GM21576 (cell line): ENCODE data around the gene CMC1.
A peak's percentile ranks its signal among the peaks of the same experiment; 100 is the strongest.
"Not testable (repeated sequence)": the region's sequence is repeated elsewhere in the genome, so short reads cannot be mapped to it uniquely, and the experiment has no call there.

Experiments
- ATAC-seq: cut with Tn5 transposase; IDR thresholded peaks from one replicate; pipeline ENCODE4 v1.9.1; 2021; ENCODE audit warnings: mild to moderate bottlenecking, moderate library complexity; ENCODE audit not compliant: unreplicated experiment

The CMC1 gene, protein sequence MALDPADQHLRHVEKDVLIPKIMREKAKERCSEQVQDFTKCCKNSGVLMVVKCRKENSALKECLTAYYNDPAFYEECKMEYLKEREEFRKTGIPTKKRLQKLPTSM

DNA sequence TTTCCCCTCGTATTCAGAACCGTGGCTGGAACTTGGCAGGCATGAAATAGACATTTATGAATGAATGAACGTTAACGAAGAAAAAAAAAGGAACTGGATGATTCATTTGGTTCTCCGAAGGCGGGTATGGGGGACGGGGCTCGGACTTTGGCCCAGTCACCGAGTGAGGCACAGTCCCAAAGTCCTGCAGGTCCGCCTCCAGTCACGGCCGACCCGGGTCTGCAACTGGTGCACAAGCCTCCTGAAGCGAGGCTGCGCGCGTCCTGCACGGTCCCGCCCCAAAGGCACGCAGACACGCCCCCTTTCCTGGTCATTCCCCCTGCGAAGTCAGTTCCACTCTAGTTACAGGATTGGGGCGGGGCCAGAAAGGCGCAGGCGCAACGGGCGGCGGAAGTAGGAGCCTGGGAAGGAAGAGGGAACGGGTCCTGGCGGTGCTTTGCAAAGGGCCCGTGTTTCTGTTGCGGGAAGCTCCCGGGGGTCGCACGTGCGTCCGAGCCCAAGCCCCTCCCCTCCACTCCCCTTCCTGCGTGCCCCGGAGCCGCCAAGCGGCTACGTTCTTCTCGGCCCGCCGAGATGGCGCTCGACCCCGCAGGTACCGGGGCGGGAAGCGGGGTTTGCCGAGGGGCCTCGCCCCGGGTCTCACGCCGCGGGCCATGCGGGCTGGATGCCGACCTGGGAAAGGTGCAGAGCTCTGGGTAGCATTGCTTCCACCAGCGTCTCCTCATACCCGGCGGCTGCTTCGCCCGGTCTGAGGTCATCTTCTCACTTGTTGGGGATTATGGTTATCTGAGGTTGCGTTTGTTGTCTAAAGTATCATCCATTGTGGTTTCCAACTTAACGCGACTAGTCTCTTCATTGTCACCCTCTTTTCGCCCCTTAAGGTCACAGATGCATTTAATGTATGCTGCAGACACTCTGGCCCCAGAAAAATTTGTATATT lies at the start of gene CMC1:
TSS of gene CMC1 (plus strand) at position 399 of the 940 bp plus-strand sequence. CDS start at position 574, 175 bp downstream.
- ATAC-seq, result peak; percentile 99

DNA sequence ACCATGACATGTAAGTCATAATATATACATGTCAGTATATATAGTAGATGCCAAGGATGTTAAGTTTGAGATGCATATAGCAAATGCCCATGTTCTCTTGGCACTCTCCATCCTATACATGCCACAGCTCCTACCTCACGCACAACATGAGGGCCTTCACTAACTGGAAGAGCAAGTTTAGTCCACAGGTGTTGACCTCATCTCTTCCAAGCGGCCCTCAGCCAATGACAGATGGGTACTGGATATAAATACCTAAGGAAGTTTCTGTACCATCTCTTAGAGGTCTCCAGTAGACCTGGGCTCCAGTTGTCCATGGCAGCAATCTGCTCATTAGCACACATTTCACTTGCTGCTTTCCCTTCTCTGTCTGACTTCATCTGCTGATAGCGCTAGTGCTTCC lies 43.3 kb upstream of the CMC1 start:
- no peak for ATAC-seq

DNA sequence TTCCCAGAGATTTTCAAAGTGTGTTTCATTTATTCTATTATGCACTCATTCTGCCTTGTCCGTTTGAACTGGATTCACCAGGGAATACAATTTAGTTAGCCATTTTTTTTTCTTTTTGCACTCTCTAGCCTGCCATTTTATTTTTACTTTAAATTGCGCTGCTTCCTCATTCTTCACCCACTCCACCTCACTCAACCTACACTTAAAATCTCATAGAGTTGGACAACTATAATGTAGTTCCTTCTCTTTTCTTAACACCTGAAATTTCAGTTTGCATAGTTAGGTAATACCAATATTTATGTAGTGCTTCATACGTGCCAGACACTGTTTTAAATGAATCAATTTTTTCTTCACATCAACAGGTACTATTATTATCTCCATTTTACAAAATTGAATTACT lies 42.4 kb upstream of the CMC1 start:
- no peak for ATAC-seq

DNA sequence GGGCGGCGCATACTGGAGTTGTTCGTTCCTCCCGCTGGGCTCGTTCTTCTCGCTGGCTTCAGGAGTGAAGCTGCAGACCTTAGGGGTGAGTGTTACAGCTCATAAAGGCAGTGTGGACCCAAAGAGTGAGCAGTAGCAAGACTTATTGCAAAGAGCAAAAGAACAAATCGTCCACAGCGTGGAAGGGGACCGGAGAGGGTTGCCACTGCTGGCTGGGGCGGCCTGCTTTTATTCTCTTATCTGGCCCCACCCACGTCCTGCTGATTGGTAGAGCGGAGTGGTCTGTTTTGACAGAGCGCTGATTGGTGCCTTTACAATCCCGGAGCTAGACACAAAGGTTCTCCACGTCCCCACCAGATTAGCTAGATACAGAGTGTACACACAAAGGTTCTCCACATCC lies 41.8 kb upstream of the CMC1 start:
- ATAC-seq, result not testable (repeated sequence)

DNA sequence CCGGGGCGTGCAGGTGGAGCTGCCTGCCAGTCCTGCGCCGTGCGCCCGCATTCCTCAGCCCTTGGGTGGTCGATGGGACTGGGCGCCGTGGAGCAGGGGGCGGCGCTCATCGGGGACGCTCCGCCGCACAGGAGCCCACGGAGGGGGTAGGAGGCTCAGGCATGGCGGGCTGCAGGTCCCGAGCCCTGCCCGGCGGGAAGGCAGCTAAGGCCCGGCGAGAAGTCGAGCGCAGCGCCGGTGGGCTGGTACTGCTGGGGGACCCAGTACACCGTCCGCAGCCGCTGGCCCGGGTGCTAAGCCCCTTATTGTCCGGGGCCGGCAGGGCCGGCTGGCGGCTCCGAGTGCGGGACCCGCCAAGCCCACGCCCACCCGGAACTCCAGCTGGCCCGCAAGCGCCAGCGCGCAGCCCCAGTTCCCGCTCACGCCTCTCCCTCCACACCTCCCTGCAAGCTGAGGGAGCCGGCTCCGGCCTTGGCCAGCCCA lies 41.0 kb upstream of the CMC1 start:
- not testable (repeated sequence) for ATAC-seq

DNA sequence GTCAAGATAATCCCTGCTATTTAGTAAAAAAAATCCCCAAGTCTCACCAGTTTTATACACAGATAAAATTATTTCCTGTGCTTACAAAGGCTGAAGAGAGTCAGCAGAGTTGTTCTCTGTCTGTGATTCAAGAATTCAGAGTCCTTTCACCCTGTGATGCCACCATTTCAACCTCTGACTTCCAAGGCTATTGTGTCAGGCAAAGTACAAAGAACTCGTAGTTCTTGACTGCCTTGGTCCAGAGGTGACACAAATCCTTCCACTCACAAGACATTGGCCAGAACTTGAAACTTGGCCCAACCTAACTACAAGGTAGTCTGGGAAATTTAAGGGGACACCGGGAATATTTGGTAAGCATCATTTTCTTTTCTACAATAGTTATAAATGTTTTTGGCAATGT lies 34.9 kb upstream of the CMC1 start:
- ATAC-seq, result no peak

DNA sequence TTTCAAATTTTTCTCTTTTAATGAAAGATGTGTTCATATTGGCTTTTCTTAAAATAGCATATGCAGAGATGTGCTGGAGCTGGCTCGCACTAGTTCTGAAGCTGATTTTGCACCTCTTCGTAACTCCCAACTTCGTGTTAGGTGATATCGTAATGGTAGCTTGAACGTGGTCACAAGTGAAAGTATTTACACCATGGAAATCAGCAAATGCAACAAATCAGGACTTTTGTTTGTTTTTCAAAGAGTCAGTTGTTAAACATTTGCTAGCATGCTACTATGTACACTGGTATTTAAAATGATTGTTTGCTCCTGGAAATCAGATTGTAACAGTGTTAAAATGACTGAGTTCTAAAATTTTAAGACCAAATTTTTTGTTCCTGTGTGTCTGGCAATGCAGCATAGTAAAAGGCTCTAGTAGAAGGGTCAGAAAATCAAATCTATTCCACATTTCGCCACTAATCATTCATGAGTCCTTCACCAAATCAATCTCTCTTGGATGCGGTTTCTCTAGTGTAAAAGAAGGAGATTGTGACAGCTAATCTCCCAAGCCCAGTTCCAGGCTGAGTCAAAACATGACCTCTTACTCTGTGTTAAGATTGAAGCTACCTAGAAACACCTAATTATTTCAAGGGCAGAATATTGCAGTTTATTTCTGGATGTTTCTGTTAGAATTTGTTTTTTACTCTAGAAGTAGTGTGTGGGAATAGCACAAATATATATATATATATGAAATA lies 34.3 kb upstream of the CMC1 start:
- ATAC-seq, result no peak

DNA sequence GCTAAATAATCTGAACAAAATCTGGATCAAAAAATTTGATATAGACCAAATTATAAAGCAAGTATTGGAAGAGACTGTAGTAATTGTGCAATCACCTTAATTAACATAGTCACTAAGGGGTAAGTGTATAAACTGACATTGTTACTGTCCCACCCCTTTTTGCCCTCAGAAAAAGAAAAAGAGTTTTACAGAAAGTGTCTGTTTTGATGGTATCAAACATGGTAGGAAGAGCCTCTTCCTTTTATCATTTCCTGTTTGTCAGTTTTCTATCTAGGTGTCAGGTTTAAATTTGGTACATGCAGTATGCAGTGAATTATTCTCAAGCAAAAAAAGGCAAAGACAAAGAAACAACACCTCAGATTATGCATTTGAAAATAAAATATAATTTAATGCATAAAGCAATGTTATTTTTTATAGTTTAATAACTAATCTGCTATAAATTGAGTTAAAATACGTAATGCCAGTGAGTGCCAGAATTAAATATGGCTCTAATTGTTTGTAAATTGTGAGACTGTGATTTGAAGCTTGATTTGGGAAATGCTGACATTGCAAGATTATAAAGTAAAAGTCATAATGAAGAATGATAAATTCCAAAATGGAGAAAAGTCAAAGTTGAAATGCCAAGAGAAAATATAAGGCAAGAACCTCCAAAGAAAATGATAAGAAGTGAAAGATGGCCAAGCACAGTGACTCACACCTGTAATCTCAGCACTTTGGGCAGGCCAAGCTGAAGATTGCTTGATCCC lies 30.3 kb upstream of the CMC1 start:
- no peak for ATAC-seq

DNA sequence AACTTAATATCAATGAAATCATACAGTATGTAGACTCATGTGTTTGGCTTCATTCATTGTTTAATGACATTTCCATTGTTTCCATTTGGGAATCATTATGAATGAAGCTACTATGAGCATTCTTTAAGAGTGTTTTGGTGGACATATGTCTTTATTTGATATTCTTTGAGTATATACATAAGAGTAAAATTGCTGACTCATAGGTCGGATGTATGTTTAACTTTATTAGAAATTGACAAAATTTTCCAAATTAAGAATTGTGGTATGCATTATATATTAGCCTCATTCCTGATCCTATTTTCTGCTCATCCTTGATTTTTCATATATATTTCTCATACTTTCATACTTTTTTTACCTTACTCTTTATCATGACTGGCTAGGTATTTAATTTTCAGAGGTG lies 28.7 kb upstream of the CMC1 start:
- ATAC-seq, result no peak

DNA sequence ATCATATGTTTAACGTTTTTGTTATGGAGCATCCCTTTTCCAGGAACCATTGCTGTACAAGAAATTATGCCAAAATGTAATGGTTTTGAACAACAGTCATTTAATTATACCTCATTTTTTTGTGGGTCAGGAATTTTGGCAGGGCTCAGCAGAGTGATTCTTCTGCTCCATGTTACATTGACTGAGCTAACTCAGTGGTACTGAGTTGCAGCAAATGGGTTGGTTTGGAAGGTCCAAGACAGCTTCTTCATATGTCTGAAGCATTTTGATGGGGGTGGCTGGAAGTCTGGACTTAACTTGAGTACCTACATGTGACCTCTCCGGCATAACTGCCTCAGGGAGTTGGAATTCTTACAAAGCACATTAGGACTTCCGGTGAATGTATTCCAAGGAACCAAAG lies 26.0 kb upstream of the CMC1 start:
- no peak for ATAC-seq

DNA sequence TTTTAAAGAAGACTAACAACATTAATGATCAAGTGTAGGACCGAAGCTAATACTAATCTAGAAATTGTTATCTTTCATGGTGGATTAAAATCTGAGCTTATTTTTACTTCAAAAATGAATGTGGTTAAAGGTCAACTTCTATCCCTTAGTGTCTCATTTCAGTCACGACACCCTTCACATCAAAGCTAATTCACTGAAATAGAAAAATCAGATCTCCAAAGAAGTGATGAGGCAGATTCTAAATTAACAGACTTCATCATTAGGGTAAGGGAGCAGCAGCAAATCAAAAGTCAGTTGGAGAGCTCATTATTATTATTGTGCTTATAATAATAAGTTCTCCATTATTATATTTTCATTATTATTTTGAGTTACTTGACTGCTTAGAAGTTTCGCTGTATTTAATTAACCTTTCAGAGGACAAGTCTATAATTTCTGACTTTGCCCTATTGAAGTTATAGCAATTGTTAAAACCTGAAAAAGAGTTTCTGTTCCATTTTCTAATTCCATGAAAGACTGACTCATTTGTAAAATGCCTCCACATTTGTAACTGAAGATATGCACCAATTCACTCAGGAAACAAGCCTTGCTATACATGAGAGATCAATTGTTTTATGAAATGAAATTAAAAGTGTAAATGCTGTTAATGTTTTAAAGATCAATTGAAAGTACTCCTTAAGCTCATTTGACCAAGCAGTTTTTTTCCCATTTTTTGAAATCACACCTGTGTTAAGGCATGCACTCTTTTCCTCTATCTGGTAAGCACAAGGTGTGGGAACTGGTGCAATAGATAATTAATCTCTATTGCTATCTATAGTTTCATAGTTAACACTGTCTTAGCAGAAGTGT lies 23.1 kb upstream of the CMC1 start:
- ATAC-seq, result no peak

DNA sequence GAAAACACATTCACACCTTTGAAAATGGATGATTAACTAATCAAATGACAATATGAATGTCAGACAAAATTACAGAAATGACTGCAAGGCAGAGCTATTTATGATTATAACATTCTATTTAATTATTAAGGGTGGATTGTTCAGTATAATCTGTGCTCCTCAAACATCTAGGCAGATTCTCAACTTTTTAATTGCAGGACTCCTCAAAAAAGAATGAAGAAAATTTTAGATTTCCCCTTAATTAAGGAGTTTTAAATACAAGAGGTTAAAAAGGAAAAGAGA lies 22.6 kb upstream of the CMC1 start:
- no peak for ATAC-seq

DNA sequence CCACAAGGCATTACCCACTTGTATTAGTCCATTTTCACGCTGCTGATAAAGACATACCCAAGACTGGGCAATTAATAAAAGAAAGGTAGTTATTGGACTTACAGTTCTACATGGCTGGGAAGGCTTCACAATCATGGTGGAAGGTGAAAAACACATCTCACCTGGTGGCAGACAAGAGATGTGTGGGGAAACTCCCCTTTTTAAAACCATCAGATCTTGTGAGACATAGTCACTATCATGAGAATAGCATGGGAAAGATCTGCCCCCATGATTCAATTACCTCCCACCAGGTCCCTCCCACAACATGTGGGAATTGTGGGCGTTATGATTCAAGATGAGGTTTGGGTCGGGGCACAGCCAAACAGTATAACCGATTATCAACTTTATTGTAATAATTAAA lies 17.0 kb upstream of the CMC1 start:
- no peak for ATAC-seq

DNA sequence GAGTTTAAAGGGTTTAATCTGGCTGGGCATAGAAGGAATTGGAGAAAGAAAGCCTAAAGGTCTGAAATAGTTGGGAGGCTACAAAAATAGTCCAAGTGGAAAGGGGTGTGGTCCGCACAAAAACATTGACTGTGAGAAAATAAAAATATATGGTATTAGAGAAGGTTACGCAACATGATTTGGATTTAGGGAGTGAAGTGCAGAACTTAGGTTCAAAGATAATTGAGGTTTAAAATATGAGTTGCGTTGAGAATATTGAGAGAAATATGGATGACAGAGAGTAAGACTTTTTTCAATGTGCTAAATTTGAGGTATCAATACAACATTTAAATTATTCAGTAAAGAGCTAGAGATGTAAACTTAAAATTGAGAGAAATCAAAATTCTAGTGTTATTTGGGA lies 15.4 kb upstream of the CMC1 start:
- no peak for ATAC-seq

DNA sequence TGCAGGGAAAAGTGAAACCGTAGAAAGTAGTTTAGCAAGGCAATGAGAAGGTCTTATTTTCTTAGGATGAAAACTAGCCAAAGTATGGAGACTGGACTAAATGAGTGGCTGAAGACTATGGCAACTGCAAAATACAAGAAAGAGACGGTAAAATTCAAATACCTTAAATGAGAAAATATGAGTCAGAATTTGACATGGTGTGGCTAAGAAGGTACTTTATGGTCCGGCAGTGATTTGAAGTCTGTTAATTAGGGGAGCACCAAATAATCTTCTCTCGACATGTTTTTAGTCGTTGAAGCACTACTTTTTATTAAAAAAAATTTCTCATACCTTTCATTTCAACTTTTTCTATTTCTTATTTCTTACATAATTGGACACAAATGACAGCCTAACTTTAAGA lies 12.8 kb upstream of the CMC1 start:
- no peak for ATAC-seq

DNA sequence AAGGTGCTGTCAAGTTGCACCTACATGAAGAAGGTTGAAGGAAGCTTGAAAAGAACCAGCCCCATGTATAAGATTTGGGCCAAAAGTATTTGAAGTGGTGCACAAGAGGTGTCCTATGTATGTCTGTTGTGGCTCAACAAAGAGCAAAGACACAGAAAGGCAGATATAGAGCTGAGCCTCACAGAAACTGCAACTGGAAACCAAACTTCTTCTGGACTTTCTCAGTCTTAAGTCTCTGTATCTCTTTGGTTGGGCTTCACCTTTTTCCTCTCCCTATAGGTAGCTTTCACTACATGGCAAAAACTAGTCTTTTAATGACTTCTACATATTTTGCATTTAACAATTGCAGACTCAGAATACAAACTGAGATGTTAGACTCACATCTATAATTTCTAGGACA lies 8.8 kb upstream of the CMC1 start:
- no peak for ATAC-seq

DNA sequence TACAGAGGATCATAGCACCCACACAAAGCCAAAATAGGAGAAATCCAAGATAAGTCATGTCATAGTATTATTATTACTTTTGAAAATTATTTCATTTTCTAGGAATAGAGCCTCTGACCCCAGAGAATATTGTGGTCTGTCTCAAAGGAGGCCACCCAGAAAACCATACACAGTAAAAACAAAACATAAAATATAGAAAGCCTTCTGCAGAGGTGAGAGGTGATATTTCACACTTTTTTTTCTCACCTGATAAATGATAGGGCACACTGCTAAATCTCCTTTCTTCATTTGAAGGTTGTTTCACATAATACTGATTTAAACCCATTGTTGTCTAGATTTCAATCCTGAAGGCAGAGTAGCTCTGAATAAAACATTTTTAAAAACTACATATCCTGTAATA lies 7.0 kb upstream of the CMC1 start:
- ATAC-seq, result no peak

DNA sequence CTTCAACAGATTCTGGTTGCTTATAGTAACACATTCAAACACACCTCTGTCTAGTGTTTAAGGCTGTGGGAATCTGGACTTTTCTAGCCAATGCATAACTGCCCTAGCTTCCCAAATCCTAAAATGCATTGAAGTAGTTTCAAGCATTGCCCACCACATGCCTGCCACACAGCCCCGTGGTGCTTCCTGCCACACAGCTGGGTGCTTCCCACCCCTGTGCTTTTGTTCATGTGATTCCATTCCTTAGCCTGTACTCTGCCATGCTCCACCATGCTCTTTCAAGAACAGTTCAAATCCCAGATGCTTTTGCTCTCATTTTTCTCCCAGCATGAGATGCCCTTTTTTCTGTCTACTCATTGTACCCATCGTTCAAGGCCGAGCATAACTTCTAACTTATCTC lies 2.3 kb upstream of the CMC1 start:
- no peak for ATAC-seq

DNA sequence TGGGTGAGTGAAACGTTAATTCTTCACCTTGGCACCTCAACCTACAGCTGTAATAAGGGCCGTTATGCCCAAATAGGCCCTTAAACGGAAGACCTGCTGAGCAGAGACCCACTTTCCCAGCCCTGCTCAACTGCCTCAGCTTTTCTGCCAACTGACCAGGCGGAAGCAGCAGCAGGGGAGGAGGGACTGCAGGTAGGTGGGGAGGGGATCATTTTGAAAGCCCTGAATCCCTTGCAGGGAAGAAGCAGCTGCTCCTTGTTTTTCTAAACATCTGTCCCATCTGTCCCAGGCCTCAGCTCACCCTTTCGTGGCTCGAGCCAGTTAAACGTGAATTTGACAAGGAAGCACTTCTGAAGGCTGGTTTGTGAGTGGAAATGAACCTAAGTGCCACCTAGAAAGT lies 978 bp upstream of the CMC1 start:
- no peak for ATAC-seq

DNA sequence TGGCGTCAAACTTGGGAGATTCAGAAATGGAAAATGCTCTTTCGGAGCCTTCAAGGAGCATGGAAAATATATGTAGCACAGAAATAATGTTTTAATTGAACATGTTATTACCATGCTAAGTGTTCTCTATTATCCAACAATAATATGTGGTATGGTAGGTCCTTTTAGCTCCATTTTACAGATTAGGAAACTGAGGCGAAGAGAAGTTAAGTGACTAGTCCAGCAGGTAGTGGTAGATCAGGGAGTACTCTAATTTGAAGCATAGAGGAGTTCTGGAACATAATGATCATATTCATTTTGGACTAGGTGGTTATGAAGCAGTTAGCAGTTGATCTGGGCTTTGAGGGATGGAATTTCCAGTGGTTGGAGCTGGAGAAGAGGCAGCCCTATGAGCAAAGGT lies 1.1 kb downstream of the CMC1 start:
- ATAC-seq, result no peak
